Measurements from ENCODE around the gene CHERP.
A peak's percentile ranks its signal among the peaks of the same experiment; 100 is the strongest.
"Not testable (repeated sequence)": the region's sequence is repeated elsewhere in the genome, so short reads cannot be mapped to it uniquely, and the experiment has no call there.

CHERP gene

DNA sequence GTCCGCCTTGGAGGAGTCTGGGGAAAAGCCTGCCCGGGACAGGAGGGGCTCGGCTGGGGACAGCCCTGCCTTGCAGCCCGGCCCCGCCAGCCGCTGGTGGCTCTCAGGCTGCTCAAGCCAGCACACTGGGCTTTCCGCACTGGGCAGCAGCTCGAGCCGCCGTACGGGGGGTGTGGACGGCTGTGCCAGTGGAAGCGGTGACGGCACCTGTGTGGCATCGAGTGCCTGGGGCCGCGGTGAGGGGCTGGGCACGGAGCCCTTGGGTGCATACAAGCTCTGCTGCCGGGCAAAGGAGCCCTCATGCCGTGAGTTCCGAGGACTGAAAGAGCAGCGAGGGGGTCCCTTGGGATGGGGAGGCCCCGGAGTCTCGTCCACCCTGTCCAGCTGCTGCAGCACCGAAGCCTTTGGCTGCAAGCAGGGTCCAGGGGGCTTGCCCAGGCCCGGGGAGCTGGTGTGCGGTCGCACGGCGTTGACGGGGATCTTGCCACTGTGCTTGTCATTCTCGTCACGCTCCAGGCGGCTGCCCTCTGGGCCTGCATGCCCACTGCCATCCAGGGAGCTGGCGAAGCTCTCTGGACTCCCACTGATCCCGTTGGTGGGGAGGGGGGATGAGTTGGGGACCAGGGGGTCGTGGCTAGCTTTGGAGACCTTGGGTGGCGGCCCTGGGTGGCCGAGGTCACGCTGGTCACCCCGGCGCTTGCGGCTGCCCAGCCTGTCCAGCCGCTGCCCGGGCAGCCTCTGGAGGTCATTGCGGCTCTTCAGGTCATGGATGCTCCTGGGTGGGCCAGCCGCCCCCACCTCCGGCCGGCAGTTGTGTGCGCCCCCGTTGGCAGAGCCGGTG lies 34.7 kb upstream of the CHERP start:
- DNase-seq, result no peak

DNA sequence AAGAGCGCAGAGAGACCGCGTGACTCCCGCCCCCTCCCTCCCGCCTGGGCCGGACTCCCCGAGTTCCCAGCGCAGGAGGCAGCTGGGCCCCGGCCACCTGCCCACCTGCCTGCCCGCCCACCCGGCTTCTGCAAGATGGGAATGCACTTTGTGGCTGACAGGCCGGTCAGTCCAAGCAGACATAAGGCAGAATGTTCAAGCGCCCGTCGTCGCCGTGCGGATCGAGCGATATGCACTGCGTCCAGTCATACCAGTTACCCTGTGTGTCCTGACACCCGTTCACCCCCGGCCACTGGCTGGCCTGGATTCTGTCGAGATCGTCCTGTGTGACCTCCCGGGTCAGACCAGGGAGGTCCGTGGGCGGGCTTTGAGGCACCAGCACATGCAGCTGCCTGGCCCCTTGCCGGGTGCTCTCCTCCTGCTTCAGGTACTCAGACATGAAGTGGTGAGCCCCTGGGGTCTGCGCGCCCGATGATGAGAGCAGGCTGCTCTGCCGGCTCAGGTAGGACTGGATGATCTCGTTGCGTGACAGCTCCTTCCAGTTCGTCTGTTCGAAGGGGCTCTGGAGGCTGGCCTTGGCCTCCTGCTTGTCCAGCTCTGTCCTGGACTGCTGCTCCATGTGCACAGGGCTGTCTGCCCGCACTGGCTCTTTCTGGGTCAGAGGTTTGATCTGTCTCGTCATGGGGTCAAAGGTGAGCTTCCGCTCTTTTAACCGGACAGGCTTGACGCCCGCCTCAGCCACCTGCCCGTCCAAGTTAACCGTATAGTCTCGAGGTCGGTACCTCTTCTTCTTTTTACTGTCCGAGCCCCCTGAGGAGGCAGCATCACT lies 33.8 kb upstream of the CHERP start:
- no peak for DNase-seq

DNA sequence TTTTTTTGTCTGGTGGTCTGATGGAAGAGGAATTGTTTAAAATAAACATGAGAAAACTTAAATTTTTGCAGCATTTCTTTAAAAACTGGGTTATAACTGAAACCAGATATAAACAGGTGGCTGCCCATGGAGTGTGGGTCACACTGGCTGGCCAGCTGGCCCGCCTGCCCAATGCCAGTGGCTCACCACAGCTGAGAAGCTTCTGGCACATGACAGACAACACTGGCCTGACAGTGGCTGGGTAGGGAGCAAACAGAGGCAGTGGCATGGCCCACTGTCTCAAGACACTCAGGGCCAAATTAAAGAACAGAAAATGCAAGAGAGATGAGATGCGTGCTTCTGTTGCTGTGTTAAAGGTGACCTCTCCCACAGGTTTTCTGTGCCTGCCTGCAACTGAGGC lies 33.0 kb upstream of the CHERP start:
- no peak for DNase-seq

DNA sequence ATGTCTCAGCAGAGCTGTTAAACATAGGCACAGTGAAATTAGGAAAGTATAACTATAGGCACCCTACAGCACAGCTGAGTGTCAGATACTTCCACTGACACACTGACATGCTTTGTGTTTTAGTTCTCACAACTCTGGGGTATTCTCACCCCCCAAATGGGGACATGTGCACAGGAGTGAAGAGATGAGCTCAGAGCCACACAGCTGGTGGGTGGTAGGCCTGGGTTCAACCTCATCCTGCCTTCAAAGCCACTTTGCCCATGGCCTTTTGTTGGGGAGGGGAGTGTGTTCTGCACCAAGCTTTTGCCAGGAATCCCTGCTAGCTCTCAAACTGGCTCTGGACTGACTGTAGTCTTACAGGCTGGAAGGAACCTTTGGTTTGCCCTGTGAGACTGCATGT lies 31.7 kb upstream of the CHERP start:
- DNase-seq, result no peak

DNA sequence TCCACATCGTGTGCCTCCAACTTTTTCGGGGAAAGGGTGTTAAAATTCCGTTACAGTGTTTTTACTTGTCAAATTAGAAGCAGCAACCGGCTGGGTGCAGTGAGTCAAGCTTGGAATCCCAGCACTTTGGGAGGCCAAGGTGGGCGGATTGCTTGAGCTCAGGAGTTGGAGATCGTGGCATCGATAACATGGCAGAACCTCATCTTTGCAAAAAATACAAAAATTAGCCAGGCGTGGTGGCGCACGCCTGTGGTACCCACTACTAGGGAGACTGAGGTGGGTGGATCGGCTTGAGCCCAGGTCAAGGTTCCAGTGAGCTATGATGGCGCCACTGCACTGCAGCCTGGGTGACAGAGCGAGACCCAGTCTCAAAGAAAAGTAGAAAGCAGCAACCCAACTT lies 31.1 kb upstream of the CHERP start:
- DNase-seq, result no peak

DNA sequence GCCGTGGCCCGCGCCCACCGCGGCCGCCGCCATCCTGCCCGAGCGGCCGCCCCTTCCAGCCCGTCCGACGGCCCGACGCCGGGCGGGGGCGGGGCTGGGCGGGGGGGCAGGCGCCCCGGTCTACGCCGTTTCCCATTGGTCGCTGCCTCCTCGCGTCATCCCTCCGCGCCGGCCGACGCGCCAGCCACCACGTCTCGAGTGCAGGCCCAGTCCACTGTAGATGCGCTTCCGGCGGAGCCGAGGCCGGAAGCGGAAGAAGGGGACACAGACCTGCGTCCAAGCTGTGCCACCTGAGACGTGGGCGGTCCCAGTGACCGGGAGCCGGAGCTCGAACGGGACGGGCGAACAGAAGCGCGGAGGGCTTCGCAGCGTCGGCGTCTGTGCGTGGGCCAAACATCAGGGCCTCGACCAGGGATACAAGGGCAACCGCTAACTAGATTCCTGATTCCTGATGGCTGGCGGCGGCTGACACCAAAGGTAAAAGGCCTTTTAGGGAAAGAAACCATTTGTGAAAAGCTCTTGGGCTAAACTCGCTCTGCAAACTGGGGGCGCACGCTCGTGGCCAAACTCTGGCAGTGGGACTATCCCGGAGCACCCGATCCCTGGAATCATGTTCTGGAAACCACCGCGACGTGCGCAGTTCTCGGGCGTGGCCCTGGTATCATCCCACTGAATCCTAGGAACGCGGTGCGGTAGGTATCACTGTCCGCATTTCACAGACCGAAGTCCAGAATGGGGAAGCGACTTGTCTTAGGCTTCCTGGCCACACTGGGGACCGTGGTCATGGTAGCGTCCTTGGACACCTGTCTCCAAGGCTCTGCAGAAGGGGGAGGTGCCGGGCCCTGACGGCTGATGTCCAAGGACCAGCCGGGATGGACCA lies 30.3 kb upstream of the CHERP start, which contains the start of gene SLC35E1:
SLC35E1 (minus strand) TSS at position 84 of the 880 bp plus-strand sequence; CDS start at position 33, 51 bp downstream.
- DNase-seq, result peak; percentile 90

DNA sequence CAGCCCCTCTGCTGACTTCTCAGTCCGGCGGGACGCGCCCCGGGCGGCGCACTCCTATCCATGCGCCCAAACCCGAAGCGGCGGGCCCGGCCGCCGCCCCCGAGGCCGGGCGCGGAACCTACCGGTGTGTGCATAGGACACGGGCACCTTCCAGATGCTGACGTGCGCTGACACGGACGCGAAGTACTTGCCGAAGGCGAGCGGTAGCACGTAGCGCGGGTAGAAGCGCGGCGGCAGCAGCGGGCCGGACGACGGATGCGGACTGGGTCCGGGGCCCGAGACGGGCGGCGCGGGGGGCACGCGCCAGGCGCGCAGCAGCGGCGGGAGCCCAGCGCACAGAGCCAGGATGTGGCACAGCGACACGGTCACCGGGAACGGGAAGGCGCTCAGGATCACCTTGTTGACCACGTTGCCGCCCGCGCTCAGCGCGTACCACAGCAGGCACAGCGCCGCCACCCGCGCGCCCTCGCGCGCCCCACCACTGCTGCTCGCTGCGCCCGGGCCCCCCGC lies 29.6 kb upstream of the CHERP start:
- no peak for DNase-seq

DNA sequence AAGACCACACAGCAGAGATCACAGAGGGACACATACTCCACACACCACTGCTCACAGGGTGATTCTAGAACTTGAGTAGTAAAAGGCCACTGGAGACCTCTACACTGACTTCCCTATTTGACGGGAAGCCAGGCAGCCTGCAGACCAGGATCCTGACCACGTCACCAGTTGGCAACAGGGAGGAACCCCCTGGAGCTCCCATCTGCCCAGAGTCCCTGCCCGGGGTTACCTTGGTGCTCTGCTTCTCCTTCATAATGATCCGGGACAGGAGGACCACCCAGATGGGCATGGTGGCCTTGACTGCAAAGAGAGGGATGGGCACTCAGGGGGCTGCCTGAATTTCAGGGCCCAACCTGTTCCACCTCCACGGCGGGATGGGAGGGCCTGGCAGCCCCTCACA lies 29.0 kb upstream of the CHERP start:
- DNase-seq, result no peak

DNA sequence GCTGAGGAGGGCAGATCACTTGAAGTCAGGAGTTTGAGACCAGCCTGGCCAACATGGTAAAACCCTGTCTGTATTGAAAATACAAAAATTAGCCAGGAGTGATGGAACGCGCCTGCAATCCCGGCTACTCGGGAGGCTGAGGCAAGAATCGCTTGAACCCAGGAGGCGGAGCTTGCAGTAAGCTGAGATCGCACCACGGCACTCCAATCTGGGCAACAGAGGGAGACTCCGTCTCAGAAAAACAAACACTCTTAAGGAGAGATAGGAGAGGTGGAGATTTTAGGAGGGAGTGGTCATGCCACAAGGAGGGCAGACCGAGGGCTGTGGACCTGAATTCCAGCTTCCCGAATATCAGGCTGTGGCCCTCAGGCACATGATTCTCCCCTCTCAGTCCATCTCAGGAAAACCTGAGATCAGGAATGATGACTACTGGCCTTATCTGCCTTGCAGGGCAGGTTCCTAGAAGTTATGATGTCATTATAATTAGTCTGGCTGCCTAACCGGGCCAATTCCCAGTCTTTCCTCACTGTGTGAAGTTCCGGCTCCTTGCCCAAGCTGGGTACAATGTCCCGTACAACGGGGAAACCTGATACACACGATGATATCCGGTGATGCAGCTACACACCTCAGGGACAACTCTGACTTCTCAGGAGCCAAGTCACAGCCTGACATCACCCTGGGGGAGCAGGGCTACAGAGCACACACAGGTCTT lies 27.5 kb upstream of the CHERP start:
- no peak for DNase-seq

DNA sequence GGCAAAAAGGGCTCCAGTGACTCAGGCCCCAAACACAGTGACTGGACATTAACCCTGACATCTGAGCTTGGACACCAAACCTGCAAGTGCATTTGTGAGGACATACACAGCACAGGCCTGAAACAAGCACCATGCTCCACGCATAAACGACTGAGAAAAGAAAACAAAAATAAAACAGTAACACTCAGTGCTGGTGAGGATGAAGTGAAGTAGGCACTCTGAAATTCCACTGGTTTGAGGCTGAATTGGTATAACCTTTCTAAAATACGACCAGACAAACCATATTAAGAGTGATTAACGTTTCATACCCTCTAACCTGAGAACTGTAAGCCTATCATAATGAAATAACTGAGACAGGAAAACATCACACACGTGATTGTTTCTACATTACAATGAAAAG lies 24.5 kb upstream of the CHERP start:
- DNase-seq, result no peak

DNA sequence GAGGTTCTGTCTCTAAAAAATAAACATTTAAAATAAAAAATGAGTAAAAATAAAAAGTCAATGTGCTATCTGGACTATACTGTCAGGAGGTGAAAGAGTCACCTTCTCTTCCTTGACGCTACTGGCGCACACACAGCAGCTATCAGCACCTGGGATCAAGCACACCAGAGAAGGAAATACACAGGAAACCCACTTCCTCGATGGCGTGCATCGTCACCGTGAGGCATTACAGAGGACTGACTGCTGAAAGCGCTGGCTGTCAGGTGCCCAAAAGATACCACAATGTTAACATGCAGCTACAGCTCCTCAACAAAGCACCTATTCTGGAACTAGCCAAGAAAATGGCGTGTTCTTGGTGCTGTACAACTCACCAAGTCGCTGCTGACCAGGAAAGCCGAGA lies 23.9 kb upstream of the CHERP start:
- no peak for DNase-seq

DNA sequence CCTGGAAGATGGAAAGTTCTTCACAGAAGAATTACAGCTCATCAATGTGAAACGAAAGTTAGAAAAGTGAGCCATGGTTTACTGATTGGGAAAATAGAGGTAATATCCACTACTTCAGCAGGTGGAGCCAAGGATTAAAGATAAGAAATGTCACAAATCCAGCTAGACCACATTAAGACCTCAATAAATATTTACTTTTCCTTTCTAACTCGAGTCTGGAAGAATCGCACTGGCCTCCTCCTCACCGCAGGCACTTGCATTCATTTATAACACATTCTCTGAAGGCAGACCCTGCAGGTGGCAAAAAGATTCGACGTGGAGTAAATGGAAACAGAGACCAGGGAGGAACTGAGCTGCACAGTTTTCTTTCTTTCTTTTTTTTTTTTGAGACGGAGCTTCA lies 22.6 kb upstream of the CHERP start:
- DNase-seq, result no peak

DNA sequence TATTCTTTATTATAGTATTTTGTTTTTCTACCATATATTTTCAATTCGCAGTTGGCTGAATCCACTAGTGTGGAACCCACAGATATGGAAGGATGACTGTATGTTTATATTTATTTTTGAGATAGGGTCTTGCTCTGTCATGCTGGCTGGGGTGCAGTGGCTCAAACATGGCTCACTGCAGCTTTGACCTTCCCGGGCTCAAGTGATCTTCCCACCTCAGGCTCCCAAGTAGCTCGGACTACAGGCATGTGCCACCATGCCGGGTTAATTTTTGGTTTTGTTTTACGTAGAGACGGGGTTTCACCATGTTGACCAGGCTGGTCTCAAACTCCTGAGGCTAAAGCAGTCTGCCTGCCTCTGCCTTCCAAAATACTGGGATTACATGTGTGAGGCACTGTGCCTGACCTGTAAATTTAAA lies 20.4 kb upstream of the CHERP start:
- no peak for DNase-seq

DNA sequence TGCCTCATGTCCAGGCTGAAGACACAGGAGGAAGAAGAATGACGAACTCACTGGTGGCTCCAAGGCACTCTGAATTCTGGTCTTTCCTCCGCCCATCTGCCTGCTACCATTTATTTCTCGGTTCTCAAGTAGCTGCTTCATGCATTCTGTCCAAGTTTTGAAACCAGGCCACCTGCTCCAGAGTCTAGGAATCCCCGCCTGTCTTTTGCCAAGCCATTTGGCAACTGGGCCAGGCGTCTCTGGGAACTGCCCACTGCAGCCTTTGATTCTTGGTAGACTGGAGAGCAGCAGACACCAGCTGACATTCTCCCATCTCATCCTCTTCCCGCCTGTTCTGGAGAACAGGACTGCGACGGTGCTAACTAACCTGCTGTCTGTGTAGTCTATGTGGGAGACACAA lies 19.1 kb upstream of the CHERP start:
- DNase-seq, result no peak

DNA sequence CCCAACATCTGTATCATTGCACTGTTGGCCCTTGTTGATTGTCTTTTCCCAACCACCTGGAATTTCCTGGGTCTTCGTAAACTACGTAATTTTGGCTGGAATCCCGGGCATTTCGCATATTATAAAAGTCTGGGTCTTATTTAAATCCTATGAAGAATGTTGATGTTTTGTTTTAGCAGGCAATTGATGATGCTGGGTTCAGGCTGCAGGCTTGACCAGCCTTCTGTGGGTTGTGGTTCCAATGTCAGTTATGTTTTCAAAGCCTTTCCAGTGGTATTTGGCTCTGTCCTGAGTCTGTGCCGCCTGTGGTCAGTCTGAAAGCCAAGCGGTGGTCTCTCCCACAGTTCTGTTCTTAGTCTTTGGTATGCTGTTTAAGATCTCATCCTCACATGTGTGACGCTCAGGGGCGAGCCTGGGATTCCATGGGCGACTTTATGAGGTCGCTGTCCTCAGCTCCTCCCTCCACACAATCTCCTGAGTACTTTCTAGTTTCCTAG lies 17.6 kb upstream of the CHERP start:
- DNase-seq, result no peak

DNA sequence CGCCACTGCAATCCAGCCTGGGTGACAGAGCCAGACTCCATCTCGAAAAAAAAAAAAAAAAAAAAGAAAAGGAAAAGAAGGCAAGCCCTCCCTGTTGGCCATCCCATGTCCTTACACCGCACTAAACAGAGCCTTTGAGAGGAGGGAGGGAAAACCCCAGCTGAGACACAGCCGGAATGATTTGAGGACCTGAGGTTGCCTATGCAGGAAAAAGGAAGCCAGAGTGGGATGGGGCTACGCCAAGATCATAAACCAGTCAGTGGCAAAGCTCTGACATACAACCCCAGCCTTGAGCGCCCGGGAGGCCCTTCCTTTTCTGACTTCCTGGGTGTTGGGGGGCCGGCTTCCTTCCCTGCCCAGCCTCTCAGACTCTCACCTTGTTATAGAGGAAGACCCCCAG lies 12.5 kb upstream of the CHERP start:
- DNase-seq, result no peak

DNA sequence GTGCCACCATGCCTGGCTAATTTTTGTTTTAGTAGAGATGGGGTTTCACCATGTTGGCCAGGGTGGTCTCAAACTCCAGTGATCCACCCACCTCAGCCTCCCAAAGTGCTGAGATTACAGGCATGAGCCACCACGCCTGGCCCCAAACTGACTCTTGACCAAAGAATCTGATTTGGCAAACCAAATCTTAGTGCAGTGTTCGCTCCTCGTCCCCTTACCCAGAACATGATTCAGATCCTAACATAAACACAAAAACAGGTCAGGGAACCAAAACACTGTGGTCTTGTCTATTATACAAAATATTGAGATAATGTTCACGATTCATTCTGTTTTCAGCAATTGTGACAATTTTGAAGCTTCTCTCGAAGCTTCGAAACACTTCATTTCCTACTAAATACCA lies 9.7 kb upstream of the CHERP start:
- DNase-seq, result not testable (repeated sequence)

DNA sequence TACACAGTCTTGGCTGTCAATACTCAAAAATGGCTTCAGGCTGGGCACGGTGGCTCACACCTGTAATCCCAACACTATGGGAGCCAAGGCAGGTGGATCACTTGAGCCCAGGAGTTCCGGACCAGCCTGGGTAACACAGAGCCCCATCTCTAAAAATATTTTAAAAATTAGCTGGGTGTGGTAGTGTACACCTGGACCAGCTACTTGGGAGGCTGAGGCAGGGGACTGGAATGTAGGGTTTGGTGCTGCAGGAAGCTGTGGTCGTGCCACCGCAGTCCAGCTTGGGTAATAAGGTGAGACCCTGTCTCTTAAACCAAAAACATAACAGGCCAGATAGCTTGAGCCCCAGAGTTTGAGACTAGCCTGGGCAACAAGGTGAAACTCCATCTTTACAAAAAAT lies 6.7 kb upstream of the CHERP start:
- DNase-seq, result no peak

DNA sequence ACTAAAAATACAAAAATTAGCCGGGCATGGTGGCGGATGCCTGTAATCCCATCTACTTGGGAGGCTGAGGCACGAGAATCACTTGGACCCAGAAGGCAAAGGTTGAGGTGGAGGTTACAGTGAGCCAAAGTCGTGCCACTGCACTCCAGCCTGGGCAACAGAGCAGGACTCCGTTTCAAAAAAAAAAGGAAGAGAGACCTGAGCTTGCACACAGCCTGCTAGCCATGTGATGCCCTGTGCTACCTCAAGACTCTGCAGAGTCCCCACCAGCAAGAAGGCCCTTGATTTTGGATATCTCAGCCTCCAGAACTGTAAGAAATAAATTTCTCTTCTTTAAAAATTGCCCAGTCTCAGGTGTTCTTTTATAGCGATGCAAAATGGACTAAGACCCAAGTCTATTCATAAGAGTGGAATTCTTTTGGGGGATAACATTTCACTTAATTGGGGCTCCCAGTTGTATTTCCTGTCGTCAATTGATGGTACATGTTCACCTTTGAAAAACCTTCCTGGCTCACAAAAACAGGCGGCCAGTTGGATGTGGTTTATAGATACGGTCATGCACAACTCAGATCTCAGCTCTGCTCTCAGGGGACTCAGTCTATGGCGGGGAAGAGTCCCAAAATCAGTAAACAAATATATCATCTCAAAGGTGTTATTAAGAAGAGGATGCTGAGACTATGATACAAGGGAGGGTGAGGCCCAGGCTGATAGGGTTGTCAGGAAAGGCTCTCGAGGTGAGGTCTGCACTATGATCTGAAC lies 2.4 kb upstream of the CHERP start:
- no peak for DNase-seq

DNA sequence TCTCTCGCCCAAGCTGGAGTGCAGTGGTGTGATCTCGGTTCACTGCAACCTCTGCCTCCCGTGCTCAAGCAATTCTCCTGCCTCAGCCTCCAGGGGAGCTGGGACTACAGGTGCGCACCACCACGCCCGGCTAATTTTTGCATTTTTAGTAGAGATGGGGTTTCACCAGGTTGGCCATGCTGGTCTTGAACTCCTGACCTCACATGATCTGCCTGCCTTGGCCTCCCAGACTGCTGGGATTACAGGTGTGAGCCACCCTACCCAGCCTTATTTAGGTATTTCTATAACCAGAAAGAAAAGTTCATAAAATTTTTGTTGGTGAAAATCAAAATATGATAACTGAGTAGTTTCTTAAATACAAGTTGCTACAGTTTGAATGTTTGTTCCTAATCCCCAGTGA lies 1.5 kb upstream of the CHERP start:
- not testable (repeated sequence) for DNase-seq

DNA sequence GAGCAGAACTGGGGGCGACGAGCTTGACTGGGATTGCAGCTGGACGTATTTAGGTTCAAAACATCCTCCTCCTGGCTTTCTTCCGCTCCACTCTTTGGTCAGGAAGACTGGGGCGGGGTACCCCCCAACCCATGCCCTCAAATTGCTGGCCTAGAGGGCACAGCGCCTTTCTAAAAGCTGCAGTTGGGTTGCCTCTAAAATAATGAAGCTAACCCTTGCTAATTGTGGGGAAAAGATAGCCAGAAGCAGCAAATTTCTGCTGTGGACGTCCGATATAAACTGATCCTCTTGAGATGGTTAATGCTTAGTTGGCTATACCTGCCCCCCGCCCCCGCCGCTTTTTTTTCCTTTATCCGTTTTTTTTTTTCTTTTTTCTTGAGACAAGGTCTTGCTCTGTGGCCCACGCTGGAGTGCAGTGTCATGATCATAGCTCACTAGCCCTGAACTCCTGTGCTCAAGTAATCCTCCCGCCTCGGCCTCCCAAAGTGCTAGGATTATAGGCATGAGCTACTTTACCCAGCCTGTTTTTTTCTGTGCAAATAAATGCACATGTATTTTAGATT lies 754 bp upstream of the CHERP start:
- no peak for DNase-seq
